GM11168 (cell line): Measurements from ENCODE around the gene SMG7.

Source experiments
- in situ Hi-C: fragments of 300-500 bp; cut with MboI; formaldehyde crosslinking; loops from one replicate; pipeline ENCODE4 v1.12.0; 2022; ENCODE audit warnings: low sequenced_read_pairs; ENCODE audit not compliant: unreplicated experiment

The SMG7 gene

GRCh38 chr1:183463566-183463965 lies 8.7 kb upstream of the SMG7 start:
- in situ Hi-C loops = no loop called here

GRCh38 chr1:183466781-183467180 lies 5.5 kb upstream of the SMG7 start:
- in situ Hi-C loops = no loop called here

GRCh38 chr1:183467687-183468086 lies 4.6 kb upstream of the SMG7 start:
- in situ Hi-C loops = no loop called here

GRCh38 chr1:183470147-183470960 lies 1.9 kb upstream of the SMG7 start:
- in situ Hi-C loops = loop anchor here (5.0 kb wide), 1 partner anchor 152 kb away; no protein-coding TSS in a partner anchor

- in situ Hi-C loops = loop anchor here (5.0 kb wide), 1 partner anchor 151 kb away; no protein-coding TSS in a partner anchor
Measured at GRCh38 chr1:183470961-183471742, 1.1 kb upstream of the SMG7 start.

GRCh38 chr1:183471743-183472487 lies 384 bp upstream of the SMG7 start:
- in situ Hi-C loops = loop anchor here (5.0 kb wide), 1 partner anchor 150 kb away; no protein-coding TSS in a partner anchor

- in situ Hi-C loops = loop anchor here (5.0 kb wide), 1 partner anchor 149 kb away; no protein-coding TSS in a partner anchor
Measured at GRCh38 chr1:183473217-183473536, 878 bp downstream of the SMG7 start.

- in situ Hi-C loops = no loop called here
Measured at GRCh38 chr1:183476081-183476480, 3.8 kb downstream of the SMG7 start.

- in situ Hi-C loops = no loop called here
Measured at GRCh38 chr1:183477986-183478781, 5.9 kb downstream of the SMG7 start.

GRCh38 chr1:183480971-183481441 lies 8.7 kb downstream of the SMG7 start:
- in situ Hi-C loops = no loop called here

- in situ Hi-C loops = no loop called here
Measured at GRCh38 chr1:183483224-183483623, 10.9 kb downstream of the SMG7 start.

GRCh38 chr1:183484254-183484653 lies 12.0 kb downstream of the SMG7 start:
- in situ Hi-C loops = no loop called here

GRCh38 chr1:183484851-183485250 lies 12.6 kb downstream of the SMG7 start:
- in situ Hi-C loops = no loop called here

- in situ Hi-C loops = no loop called here
Measured at GRCh38 chr1:183487674-183488442, 15.6 kb downstream of the SMG7 start.

- in situ Hi-C loops = no loop called here
Measured at GRCh38 chr1:183490932-183491331, 18.6 kb downstream of the SMG7 start.

GRCh38 chr1:183493540-183494245 lies 21.4 kb downstream of the SMG7 start:
- in situ Hi-C loops = no loop called here

GRCh38 chr1:183495420-183495819 lies 23.1 kb downstream of the SMG7 start:
- in situ Hi-C loops = no loop called here

- in situ Hi-C loops = no loop called here
Measured at GRCh38 chr1:183497218-183497617, 24.9 kb downstream of the SMG7 start.
